GM12801 (cell line): ENCODE data around the gene KCNB1.

Source experiments
- TF ChIP-seq, protein P1 (sequence below): IDR thresholded peaks from one replicate; pipeline ENCODE4 v1.5.1; 2011; ENCODE audit warnings: control low read depth; ENCODE audit not compliant: insufficient read length; ENCODE audit errors: extremely low read depth

KCNB1 gene

DNA sequence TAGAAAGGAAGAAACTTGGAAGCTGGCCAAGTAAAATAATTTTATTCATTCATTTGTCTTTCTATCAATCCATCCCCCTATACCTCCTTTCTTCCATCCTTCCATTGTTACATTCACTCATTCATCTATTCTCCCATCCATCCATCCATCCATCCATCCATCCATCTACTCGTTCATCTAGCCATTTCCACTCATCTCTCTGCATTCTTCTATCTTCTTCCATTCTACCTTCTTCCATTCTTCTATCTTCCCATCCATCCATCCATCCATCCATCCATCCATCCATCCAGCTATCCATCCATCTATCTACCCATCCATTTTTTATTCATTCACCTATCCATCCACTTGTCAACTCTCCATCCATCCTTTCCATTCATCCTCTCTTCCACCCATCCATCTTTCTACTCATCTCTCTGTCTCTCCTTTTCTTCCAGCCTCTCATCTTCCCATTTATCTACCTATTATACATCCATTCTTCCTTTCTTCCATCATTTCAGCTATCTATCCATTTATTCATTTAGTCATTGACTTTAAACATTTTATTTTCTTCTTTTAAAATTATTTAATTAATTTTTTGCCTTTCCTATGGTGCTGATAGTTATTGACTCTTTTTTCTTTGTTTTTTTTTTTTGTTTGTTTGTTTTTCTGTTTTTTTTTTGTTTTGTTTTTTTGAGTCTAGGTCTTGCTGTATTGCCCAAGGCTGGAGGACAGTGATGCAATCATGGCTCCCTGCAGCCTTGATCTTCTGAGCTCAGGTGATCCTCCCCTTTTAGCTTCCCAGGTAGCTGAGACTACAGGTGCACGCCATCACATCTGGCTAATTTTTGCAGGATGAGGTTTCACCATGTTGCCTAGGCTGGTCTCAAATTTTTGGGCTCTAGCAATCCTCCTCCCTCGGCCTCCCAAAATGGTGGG is 151.5 kb downstream of the KCNB1 start:
- TF ChIP-seq, protein P1, sequence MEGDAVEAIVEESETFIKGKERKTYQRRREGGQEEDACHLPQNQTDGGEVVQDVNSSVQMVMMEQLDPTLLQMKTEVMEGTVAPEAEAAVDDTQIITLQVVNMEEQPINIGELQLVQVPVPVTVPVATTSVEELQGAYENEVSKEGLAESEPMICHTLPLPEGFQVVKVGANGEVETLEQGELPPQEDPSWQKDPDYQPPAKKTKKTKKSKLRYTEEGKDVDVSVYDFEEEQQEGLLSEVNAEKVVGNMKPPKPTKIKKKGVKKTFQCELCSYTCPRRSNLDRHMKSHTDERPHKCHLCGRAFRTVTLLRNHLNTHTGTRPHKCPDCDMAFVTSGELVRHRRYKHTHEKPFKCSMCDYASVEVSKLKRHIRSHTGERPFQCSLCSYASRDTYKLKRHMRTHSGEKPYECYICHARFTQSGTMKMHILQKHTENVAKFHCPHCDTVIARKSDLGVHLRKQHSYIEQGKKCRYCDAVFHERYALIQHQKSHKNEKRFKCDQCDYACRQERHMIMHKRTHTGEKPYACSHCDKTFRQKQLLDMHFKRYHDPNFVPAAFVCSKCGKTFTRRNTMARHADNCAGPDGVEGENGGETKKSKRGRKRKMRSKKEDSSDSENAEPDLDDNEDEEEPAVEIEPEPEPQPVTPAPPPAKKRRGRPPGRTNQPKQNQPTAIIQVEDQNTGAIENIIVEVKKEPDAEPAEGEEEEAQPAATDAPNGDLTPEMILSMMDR = no peak

DNA sequence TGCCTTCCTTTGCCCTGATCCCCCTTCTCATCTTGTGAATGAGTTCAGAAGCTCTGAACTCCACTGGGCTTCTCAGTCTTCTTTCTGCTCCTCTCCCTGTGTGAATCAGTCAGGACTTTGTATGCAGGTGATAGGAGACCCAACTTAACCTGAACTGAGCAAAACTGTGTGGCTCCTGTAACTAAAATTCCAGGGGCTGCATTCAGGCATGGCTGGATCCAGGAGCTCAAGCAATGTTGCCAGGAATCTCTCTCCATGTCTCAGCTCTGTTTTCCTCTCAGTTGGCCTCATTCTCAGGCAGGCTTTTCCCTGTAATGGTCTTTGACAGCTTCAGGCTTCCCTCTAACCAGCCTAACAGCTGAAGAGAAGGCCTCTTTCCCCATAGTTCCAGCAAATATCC is 153.7 kb downstream of the KCNB1 start:
- TF ChIP-seq, protein P1 = no peak

DNA sequence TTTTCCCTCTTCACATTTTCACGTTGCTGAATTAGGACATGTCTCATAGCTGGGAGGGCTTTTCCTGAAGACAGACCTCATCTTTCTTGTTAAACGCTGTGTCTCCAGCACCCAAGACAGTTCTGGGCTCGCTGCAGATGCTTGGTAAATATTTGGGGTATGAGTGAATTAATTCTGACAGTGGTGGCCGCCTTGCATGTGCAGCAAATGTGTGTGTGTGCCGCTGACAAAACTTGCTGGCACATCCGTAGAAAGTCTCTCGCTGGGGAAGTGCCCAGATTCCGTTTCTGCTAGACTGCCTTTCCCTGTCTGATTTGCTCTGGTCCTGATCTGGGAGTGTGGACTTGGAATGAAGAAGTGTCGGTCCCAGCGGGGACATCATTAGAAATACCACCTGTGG is 156.4 kb downstream of the KCNB1 start:
- TF ChIP-seq, protein P1 = no peak

DNA sequence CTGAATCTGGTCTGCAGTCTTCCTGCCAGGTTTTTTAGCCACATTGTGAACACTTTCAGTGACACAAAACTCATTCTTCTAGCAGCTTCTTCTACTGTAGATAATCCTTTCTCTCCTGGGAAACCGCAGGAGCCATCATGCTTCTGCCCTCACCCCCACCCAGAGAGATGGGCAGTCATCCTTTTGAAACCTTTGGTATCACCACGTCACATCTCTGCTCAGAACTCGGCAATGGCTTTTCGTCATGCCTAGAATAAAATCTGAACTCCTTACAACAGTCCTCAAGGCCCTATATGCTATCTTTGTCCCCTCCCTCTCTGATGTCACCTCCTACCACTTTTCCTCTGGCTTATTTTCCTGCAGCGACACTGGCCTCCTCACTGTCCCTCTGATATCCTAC is 158.2 kb downstream of the KCNB1 start:
- TF ChIP-seq, protein P1 = no peak

DNA sequence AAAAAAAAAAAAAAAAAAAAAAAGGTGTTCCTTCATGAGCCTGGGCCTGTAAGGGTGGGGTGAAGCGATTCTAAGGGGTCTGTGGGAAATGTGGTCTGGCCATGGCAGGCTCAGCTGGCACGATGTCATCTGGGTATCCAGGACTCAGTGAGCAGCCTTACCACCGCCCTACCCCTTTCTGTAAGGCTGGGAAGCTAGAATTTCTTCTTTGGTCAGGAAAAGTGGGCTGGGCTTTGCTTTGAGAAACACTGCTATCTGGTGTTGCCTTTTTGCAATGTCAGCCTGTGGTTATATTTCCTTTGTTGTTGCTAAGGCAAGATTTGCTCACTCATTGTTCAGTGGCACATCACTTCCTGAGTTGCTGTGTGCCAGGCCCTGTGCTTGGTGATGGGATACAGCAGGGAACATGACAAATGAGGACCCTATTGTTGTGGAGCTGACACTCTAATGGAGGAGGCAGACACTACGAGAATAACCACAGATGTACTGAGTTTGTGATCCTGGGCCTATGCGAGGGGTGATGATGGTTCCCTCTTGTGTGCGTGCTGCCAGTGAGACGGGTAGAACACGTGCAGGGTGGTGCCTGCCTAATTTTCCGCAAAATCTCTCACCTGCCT is 158.7 kb downstream of the KCNB1 start:
- TF ChIP-seq, protein P1 = no peak

DNA sequence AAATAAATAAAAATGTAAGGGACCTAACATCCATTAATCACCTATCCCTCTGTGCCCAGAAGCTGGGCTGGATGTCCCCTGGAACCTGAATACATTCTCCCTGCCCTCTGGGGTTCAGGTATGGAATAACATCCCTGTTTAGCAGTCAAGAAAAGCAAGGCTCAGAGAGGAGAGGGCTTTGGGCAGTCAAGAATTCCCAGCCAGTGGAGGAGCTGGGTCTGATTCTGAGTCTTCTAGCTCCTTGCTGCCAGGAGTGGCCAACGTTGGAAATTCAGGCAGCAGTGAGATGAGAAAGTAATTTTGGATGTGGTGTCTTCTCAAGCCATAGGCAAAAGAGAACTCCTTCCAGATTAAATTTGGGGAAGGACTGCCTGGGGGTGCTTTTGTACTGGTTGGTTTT is 162.0 kb downstream of the KCNB1 start:
- TF ChIP-seq, protein P1 = no peak

DNA sequence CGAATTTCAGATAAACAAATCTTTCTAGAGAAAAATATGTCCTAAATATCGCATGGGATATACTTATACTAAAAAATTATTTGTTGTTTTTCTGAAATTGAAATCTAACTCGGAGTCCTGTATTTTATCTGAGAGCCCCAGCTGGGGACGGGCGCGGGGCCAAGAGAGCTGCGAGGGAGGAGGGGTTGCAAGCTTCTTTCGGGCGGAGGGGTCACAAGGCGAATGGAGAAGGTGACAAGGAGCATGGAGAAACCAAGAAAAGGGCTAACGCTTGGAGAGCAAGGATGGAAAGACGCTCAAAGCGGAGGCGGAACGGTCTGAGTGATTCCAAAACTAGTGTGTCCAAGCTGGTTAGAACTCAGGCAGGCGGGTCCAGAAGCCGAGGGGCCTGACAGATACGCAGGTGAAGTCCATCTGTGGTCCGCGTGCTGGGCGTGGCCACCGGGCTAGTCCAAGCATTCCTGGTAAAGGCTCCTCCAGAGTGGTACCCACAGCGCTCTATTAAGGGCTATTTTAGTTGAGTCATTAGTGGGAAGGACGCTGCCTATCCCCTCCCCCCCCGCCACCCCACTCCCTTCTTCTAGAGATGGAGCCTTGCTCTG is 163.2 kb downstream of the KCNB1 start:
- TF ChIP-seq, protein P1 = no peak
